Gastroesophageal sphincter (tissue), 3 donors: ENCODE data around the gene HTR4.

ENCODE experiments used
- EP300 ChIP-seq: sonication (generic); formaldehyde crosslinking; IDR thresholded peaks from one replicate; pipeline ENCODE4 v1.6.1; 2017; ENCODE audit warnings: antibody characterized with exemption, mild to moderate bottlenecking
- POLR2AphosphoS5 ChIP-seq: sonication (generic); formaldehyde crosslinking; IDR thresholded peaks from one replicate; pipeline ENCODE4 v1.6.1; 2017; ENCODE audit warnings: antibody characterized with exemption
- TF ChIP-seq, protein P1 (sequence below), 4 experiments: fragments of 200-600 bp in 2 of 4; fragments of 450-650 bp in 2 of 4; sonication (generic) in 1 of 4; IDR thresholded peaks; one replicate each; pipeline ENCODE4 v1.5.1; 2017 to 2019; ENCODE audit warnings: antibody characterized with exemption in 4 of 4, mild to moderate bottlenecking in 2 of 4, moderate library complexity in 2 of 4

DNA sequence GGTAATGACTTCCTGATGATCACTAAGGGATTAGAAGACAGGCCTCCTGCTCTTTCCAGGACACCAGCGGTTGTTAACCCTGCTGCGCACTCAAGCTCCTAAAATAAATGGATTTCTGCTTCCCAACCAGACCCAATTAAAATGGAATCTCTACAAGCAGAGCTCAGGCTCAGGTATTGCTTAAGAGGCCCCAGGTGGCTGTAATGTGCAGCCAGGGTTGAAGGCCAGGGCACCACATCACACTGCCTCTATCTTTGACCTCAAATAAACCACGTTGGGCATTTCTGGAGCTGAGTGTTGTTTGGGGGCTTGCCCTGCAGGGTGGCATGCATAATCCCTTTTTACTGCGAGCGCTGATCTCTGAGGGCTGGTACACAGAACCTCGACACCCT is 162.5 kb downstream of the HTR4 start:
- TF ChIP-seq, protein P1, sequence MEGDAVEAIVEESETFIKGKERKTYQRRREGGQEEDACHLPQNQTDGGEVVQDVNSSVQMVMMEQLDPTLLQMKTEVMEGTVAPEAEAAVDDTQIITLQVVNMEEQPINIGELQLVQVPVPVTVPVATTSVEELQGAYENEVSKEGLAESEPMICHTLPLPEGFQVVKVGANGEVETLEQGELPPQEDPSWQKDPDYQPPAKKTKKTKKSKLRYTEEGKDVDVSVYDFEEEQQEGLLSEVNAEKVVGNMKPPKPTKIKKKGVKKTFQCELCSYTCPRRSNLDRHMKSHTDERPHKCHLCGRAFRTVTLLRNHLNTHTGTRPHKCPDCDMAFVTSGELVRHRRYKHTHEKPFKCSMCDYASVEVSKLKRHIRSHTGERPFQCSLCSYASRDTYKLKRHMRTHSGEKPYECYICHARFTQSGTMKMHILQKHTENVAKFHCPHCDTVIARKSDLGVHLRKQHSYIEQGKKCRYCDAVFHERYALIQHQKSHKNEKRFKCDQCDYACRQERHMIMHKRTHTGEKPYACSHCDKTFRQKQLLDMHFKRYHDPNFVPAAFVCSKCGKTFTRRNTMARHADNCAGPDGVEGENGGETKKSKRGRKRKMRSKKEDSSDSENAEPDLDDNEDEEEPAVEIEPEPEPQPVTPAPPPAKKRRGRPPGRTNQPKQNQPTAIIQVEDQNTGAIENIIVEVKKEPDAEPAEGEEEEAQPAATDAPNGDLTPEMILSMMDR (IDR thresholded peaks at IDR 0.05), result no peak
- TF ChIP-seq EP300, result no peak
- TF ChIP-seq POLR2AphosphoS5, result no peak
